IMR-90 (cell line): ENCODE results near the gene RTP5.

ENCODE experiments used
- POLR2A ChIP-seq: IDR thresholded peaks from 2 replicates; pipeline ENCODE4 v1.6.1; 2012; ENCODE audit warnings: mild to moderate bottlenecking, low read depth, low read length
- RFX5 ChIP-seq: IDR thresholded peaks from 2 replicates; pipeline ENCODE4 v1.8.0; 2012; ENCODE audit warnings: low read depth, mild to moderate bottlenecking, low read length, moderate library complexity
- TF ChIP-seq, protein P1 (sequence below): conservative IDR thresholded peaks from 2 replicates; pipeline ENCODE4 v1.5.1; 2012; ENCODE audit warnings: mild to moderate bottlenecking, low read depth, low read length, improper control_type of control experiment

DNA sequence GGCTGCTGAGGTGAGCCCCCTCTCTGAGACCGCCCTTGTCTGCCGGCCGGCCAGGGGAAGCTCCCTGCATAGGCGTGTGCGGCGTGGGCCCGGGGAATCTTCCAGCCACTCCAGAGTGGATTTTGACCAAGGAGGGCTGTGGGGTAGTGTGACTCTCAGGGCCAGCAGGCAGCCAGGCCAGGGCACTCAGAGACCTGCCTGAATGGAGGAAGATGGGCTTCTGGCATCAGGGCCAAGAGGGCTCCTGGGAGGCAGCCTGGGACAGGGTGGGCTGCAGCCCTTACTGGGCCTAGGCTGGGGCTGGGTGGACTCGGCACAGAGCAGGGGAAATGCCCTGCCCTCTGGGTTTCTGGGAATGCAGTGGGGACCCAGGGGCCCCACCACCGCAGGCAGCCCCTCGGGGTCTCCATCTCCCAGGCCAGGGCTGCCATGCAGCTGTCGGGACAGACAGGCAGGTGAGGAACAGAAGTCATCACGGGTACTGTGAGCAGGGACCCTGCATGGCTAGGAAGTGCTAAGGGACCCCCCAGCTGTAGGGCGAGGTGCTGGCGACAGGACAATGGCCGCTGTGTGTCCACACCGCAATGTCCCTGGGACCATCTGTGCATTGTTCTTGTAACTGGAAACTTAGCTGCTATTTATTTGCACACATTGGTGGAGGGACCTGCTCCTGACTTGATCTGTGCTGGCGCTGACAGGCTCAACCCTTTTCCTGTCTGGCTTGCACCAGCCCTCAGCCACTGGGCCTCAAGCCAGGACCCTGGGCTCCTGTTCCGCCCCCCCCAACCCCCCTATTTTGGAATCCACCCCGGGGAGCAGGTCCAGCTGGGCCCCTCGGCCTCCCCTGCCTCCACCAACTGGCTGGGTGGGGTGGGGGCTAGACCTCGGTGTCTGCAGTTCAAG lies 14.9 kb upstream of the RTP5 start:
- TF ChIP-seq, protein P1, sequence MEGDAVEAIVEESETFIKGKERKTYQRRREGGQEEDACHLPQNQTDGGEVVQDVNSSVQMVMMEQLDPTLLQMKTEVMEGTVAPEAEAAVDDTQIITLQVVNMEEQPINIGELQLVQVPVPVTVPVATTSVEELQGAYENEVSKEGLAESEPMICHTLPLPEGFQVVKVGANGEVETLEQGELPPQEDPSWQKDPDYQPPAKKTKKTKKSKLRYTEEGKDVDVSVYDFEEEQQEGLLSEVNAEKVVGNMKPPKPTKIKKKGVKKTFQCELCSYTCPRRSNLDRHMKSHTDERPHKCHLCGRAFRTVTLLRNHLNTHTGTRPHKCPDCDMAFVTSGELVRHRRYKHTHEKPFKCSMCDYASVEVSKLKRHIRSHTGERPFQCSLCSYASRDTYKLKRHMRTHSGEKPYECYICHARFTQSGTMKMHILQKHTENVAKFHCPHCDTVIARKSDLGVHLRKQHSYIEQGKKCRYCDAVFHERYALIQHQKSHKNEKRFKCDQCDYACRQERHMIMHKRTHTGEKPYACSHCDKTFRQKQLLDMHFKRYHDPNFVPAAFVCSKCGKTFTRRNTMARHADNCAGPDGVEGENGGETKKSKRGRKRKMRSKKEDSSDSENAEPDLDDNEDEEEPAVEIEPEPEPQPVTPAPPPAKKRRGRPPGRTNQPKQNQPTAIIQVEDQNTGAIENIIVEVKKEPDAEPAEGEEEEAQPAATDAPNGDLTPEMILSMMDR, result no peak
- no peak for TF ChIP-seq RFX5
- TF ChIP-seq POLR2A, result no peak
